Upper lobe of left lung (tissue), 6 donors: ENCODE results near the gene GALNT15. TPM values are rescaled to one million over a fixed set of nuclear protein-coding genes. Genes with fewer than 3 reads are reported as not detected.

Experiments
- ATAC-seq, 2 donors: fragments of 200-7000 bp; cut with Tn5 transposase; one replicate each; pipeline ENCODE4 v1.9.1; 2022; ENCODE audit warnings: mild to moderate bottlenecking in 2 of 2, moderate library complexity in 2 of 2; ENCODE audit not compliant: low FRiP score in 2 of 2
- DNase-seq, 2 donors: peaks; one replicate each; pipeline ENCODE4 v3.0.0-alpha.2; 2019 to 2020
- H3K27ac ChIP-seq, 4 donors: fragments of 200-600 bp; sonication (generic); one replicate each; pipeline ENCODE4 v1.5.1; 2016 to 2019
- H3K27me3 ChIP-seq, 4 donors: fragments of 200-600 bp; sonication (generic); one replicate each; pipeline ENCODE4 v1.5.1; 2017 to 2019
- H3K36me3 ChIP-seq, 4 donors: fragments of 200-600 bp; sonication (generic); one replicate each; pipeline ENCODE4 v1.5.1; 2016 to 2019
- H3K4me1 ChIP-seq, 4 donors: fragments of 200-600 bp; sonication (generic); one replicate each; pipeline ENCODE4 v1.5.1; 2018 to 2019
- H3K4me3 ChIP-seq, 4 donors: fragments of 200-600 bp; sonication (generic); one replicate each; pipeline ENCODE4 v1.5.1; 2017 to 2019; ENCODE audit warnings: mild to moderate bottlenecking in 2 of 4, moderate library complexity in 1 of 4
- H3K9me3 ChIP-seq, 4 donors: fragments of 200-600 bp; sonication (generic); one replicate each; pipeline ENCODE4 v1.5.1; 2018 to 2019
- EP300 ChIP-seq, 4 donors: sonication (generic); formaldehyde crosslinking; IDR thresholded peaks; one replicate each; pipeline ENCODE4 v1.5.1; 2017; ENCODE audit warnings: antibody characterized with exemption in 4 of 4, control low read depth in 2 of 4
- POLR2A ChIP-seq, 4 donors: fragments of 450-650 bp; IDR thresholded peaks; one replicate each; pipeline ENCODE4 v1.5.1; 2016 to 2017; ENCODE audit warnings: antibody characterized with exemption in 4 of 4, mild to moderate bottlenecking in 2 of 4
- POLR2AphosphoS5 ChIP-seq, 2 donors: sonication (generic); formaldehyde crosslinking; IDR thresholded peaks; one replicate each; pipeline ENCODE4 v1.5.1; 2017; ENCODE audit warnings: antibody characterized with exemption in 2 of 2
- WGBS, 2 donors: methylation state at CpG; one replicate each; pipeline ENCODE4 v1.1.5; 2017 to 2018; 5-methylcytosine and 5-hydroxymethylcytosine counted together
- total RNA-seq, 6 donors: library from RNA; depleted of rRNA in 4 of 6; stranded (reverse); fragments of >200 nt in 4 of 6; gene quantifications; one replicate each; pipeline versions ENCODE4 v1.1.0 to v1.2.1, GENCODE V29; 2016 to 2021
- TF ChIP-seq, protein P1 (sequence below), 6 experiments: fragments of 450-650 bp in 4 of 6; fragments of 200-600 bp in 2 of 6; sonication (generic) in 2 of 6; IDR thresholded peaks; one replicate each; pipeline ENCODE4 v1.5.1; 2016 to 2019; ENCODE audit warnings: antibody characterized with exemption in 6 of 6
- donor health status: DM: no; HTN: no; CAD: no; lungs with moderate emphysema.
- donor health status: DM: no; HTN: yes; CAD: no; lungs with severe emphysema.

The GALNT15 gene
- total RNA-seq, 6 donors from 2014 or later = 4.4 to 34.7 (median 11.2) TPM

DNA sequence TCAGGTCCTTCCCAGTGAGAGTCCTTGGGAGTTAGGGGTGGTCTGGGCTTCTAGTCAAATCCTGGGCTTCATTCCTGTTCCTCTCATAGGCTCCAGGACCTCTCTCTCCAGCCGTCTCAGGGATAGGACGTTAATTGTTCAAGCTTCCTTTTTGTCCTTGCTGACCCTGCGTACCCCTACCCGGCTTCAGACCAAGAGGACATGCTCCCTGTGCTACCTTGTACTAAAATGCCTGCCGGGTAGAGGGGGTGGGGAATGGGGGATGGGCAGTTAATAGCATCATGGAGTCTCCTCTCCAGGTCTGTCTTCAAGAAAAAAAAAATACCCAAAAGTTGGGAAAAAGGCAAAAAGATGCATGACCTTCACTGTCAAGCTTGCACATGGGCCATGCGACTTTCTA is 36.5 kb upstream of the GALNT15 start:
- no peaks in the 10 kb centered on the region for H3K27me3 ChIP-seq
- H3K27ac ChIP-seq = no peak overlapping the region
- peaks cover 0 to 6% (median 2%) of the 10 kb centered on the region in 4 donors for H3K4me1 ChIP-seq
- TF ChIP-seq POLR2A (IDR thresholded peaks at IDR 0.05) (no peak), POLR2AphosphoS5 (IDR thresholded peaks at IDR 0.05) (no peak)
- no peak for ATAC-seq
- no peaks in the 10 kb centered on the region for H3K36me3 ChIP-seq
- WGBS, 2 donors = 94 to 96% methylated on average over 6 of the region's 6 CpGs
- no peak overlapping the region for H3K4me3 ChIP-seq
- H3K9me3 ChIP-seq = no peaks in the 10 kb centered on the region
- DNase-seq = no peak

DNA sequence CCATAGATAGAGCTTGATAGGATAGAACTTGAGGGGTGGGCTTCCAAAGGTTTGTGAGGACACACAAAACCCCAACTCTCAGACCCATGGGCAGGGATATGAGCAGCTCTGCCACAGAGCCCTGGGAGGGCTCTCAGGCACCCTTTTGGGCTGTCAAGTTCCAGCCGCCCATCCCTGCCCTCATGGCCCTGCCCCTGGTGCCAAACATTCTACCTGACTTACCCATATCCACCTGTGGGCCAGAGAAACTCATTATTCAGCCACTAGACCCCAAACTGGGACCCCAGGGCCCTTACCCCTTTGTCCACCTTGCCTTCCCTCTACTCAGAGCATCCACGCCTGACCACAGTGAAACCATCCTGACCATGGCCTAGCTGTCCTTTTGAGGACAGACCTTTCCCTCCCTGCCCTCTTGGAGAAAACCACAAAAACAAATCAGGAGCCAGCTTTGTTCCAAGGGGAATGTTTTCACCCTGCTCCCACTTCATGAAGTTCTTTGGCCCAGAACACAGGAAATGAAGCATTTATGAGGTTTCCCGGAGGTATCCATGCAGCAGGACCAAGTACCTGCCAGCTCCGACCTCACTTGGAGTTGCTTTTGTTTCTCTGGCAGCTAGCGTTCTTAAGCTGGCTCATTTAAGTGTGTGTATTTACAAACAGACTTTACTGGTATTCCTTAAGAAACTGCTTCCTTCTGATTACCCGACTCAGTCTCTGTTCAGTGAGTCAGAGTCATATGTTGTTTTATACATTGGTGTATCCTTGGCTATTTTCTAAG is 34.2 kb upstream of the GALNT15 start:
- DNase-seq = no peak

DNA sequence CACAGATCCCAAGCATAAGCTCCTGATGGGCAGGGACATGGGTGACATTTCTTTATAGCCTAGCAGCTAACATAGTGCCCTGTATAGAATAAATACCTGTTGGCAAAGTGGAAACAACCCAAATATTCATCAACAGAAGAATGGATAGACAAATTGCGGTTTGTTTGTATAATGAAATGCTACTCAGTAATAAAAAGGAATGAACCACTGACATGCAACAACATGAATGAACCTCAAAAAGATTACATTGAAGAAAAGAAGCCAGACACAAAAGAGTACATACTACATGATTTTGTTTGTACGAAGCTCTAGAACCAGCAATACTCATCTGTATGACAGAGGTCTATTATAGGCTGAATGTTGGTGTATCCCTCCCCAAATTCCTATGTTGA is 33.6 kb upstream of the GALNT15 start:
- WGBS, 2 donors = 87 to 94% methylated on average over 2 of the region's 2 CpGs
- peaks cover 0 to 6% (median 2%) of the 10 kb centered on the region in 4 donors for H3K4me1 ChIP-seq
- H3K4me3 ChIP-seq = no peak overlapping the region
- peak overlapping the region in 3 of 4 donors; percentile 9 to 62 (median 53) for H3K27ac ChIP-seq
- no peaks in the 10 kb centered on the region for H3K36me3 ChIP-seq
- DNase-seq = no peak
- TF ChIP-seq, protein P1, sequence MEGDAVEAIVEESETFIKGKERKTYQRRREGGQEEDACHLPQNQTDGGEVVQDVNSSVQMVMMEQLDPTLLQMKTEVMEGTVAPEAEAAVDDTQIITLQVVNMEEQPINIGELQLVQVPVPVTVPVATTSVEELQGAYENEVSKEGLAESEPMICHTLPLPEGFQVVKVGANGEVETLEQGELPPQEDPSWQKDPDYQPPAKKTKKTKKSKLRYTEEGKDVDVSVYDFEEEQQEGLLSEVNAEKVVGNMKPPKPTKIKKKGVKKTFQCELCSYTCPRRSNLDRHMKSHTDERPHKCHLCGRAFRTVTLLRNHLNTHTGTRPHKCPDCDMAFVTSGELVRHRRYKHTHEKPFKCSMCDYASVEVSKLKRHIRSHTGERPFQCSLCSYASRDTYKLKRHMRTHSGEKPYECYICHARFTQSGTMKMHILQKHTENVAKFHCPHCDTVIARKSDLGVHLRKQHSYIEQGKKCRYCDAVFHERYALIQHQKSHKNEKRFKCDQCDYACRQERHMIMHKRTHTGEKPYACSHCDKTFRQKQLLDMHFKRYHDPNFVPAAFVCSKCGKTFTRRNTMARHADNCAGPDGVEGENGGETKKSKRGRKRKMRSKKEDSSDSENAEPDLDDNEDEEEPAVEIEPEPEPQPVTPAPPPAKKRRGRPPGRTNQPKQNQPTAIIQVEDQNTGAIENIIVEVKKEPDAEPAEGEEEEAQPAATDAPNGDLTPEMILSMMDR (IDR thresholded peaks at IDR 0.05) = no peak
- TF ChIP-seq POLR2A (IDR thresholded peaks at IDR 0.05) (no peak), POLR2AphosphoS5 (IDR thresholded peaks at IDR 0.05) (no peak), EP300 (IDR thresholded peaks at IDR 0.05) (no peak)
- no peak for ATAC-seq
- H3K9me3 ChIP-seq = no peaks in the 10 kb centered on the region
- H3K27me3 ChIP-seq = no peaks in the 10 kb centered on the region

More for the DNA sequence above, 34.2 kb upstream of the GALNT15 start:
- peak in 1 of 2 donors; percentile 40 for ATAC-seq
- no peaks in the 10 kb centered on the region for H3K36me3 ChIP-seq
- 56 to 74% methylated on average over 6 of the region's 6 CpGs for WGBS, 2 donors
- H3K4me1 ChIP-seq = peaks cover 0 to 6% (median 2%) of the 10 kb centered on the region in 4 donors
- H3K4me3 ChIP-seq = no peak overlapping the region
- H3K9me3 ChIP-seq = no peaks in the 10 kb centered on the region
- H3K27ac ChIP-seq = peak overlapping the region in 3 of 4 donors; percentile 9 to 62 (median 53)
- H3K27me3 ChIP-seq = no peaks in the 10 kb centered on the region
- TF ChIP-seq POLR2AphosphoS5 (IDR thresholded peaks at IDR 0.05) = peak in 1 of 2 donors; percentile 65
- TF ChIP-seq EP300 (IDR thresholded peaks at IDR 0.05) = no peak
- TF ChIP-seq POLR2A (IDR thresholded peaks at IDR 0.05) = no peak
- TF ChIP-seq, protein P1 (IDR thresholded peaks at IDR 0.05) = no peak

DNA sequence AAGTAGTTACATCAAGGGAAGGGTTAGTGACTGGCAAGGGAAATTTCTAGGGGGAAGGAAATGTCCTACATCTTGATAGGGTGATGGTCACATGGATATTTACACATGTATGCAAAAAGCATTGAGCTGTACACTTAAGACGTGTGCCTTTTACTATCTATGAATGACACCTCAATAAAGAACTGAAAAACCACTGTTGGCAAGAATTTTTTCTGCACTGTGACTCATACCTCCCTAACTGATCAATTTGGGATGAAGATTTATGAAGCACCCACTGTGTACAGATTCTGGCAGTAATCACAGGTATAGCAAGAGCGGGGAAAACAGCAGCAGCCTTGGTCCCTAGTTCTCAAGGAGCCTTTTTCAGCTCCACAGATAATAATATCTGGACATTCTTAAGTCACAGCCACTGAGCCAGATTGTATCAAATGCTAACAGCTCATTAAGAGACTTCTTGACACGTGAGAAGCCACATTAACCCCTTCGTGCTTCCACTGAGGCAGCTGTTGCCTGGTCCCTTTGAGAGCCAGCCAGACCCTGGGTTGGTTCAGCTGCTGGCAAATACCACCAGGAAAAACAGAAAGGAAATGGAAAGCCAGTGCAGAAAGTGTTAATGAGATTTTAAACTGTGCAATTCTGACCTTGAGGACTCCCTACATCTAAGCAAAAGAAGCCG is 32.0 kb upstream of the GALNT15 start:
- peak overlapping the region in 1 of 4 donors; percentile 1 for H3K27ac ChIP-seq
- no peak for DNase-seq
- 63 to 85% methylated on average over 5 of the region's 5 CpGs for WGBS, 2 donors
- no peak overlapping the region for H3K4me3 ChIP-seq
- H3K4me1 ChIP-seq = peaks cover 0 to 6% (median 2%) of the 10 kb centered on the region in 4 donors
- ATAC-seq = no peak
- no peaks in the 10 kb centered on the region for H3K27me3 ChIP-seq
- no peaks in the 10 kb centered on the region for H3K9me3 ChIP-seq
- H3K36me3 ChIP-seq = no peaks in the 10 kb centered on the region
- TF ChIP-seq, protein P1 (IDR thresholded peaks at IDR 0.05) = no peak
- TF ChIP-seq EP300 (IDR thresholded peaks at IDR 0.05) = no peak
- TF ChIP-seq POLR2A (IDR thresholded peaks at IDR 0.05) = no peak
- no peak for TF ChIP-seq POLR2AphosphoS5 (IDR thresholded peaks at IDR 0.05)

DNA sequence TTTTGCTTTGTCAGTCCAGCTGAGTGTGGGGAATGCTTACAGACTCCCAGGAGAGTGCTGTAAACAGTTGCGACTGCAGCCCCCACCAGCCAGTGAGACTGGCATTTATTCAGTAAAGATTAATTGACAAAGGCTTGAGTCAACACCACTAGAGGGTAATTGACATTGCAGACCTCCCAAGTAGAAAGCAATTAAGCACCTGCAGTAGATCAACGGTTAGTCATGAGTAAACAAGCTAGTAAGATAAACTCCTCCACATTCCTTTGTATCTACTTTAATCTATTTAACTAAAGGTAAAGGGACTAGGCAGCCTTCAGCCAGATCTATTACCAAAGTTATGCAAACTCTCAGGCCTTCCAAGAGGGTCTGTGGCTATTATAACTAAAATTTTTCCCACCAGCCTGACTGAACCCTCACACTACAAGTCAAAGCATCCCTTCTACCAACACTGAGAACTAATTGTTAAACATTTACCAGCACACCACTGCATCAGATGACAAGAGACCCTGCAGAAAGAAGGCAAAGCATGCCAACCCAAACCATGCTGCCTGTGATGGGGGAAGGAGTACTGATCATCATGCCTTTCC is 30.5 kb upstream of the GALNT15 start:
- DNase-seq (no peak), ATAC-seq (no peak)
- H3K27ac ChIP-seq = no peak overlapping the region
- H3K36me3 ChIP-seq = no peaks in the 10 kb centered on the region
- TF ChIP-seq POLR2A (IDR thresholded peaks at IDR 0.05) = no peak
- H3K9me3 ChIP-seq = no peaks in the 10 kb centered on the region
- H3K27me3 ChIP-seq = no peaks in the 10 kb centered on the region
- H3K4me1 ChIP-seq = peaks cover under 1 to 14% (median 10%) of the 10 kb centered on the region in 4 donors
- WGBS, 2 donors = 51 to 54% methylated on average over 2 of the region's 2 CpGs
- H3K4me3 ChIP-seq = no peak overlapping the region
